ENCODE data around the gene LYPD5.
"Not testable (repeated sequence)": the region's sequence is repeated elsewhere in the genome, so short reads cannot be mapped to it uniquely, and the experiment has no call there.

LYPD5 gene

DNA sequence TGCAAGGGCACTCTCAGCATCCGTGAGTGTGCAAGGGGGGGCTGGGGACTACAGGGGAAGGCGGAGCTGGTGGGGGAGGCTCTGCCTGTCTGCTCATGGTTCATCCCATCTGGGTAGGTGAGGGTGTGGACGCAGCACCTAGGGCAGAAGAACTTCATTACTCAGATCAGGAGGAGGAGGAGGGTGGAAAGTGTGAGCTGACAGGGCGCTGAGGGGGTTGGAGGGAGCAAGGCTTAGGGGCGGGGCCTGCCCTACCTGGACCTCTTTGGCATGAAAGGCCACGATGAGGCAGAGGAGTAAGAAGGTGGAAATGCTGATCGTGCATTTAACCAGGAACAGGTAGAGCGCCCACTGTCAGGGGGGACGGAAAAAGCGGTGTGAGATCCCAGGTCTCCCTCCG is 26.0 kb downstream of the LYPD5 start:
- DNase-seq = no peak

DNA sequence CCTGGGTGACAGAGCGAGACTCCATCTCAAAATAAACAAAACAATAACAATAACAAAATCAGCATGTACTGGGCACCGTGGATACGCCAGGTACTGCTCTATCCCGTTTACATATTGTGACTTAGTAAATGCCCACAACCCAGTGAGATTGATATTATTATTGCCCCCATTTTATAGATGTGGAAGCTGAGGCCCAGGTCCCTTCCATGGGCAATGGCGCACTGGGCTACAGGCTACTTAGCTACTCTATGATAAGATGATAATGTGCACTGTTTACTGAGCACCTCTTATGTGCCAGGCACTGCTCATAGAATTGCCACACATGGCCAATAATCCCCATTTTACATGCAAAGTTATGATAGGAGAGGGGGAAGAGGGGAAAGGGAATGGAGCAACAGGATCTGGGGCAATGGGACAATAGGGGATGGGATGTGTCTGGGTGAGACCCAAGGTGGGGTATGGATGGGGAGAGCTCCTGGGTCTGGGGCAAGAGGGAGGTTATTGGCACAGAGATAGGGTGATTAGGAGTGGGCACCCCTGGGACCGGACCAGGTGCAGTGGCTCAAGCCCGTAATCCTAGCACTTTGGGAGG is 26.9 kb downstream of the LYPD5 start:
- no peak for DNase-seq

DNA sequence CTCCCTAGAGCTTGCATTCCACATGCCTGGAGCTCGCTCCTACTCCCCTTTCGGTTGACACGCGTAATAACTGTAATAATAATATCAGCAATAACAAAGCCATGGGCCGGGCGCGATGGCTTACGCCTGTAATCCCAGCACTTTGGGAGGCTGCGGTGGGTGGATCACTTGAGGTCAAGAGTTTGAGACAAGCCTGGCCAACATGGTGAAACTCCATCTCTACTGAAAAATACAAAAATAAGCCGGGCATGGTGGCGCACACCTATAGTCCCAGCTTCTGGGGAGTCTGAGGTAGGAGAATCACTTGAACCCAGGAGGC is 27.3 kb downstream of the LYPD5 start:
- DNase-seq = not testable (repeated sequence)

DNA sequence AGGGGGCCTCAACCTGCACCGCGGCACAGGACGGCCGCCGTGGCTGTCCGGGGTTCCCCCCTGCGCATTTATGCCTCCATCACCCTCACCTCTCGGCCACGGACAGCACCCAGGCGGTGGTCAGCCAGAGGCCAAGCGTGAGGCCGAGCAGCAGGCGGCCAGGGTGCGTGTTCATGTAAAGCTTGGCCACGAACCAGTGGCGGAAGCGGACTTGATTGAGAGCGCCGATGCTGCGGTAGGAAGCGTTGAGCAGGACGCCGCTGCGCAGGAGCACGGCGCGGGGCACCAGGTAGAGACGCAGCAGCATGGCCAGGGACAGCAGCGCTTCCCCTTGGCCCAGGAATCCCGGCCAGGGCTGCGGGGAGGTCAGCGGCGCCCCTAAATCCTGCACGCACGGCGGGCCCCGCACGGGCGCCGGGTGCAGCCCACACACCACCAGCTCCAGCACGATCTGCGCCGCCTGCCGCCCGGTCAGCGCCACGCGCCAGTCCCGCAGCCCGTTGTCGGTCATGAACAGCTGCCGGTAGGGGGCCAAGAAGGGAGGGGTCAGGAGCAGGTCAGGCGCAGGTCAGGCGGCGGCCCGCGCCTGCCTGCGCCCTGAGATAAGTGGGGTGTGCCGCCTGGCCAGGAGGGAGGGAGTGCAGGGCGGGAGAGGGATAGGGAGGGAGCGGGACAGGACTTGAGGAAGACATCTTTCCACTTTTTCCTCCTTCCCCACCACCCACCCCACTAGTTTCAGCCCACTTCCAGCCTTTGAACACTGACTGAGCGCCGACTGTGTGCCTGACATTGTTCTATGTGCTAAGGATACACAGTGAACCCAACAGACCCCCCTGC is 27.9 kb downstream of the LYPD5 start:
- no peak for DNase-seq

DNA sequence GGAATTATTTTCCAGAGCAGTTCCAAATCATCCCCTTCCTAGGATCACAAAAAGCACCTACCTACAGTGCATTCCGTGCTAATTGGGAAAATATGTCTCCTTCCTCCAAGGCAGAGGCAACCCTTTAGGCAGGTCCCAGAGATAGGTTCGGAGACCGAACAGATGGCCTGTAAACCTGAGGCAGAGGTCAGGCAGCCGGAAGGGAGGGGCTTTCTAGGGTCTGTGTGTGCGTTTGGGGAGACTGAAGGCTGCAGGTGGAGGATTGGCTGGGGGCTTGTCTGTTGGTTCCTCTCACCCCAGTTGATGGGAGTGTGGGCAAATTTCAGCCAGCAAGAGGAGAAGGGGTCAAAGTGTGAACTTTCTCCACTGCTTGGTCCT is 28.5 kb downstream of the LYPD5 start:
- no peak for DNase-seq

DNA sequence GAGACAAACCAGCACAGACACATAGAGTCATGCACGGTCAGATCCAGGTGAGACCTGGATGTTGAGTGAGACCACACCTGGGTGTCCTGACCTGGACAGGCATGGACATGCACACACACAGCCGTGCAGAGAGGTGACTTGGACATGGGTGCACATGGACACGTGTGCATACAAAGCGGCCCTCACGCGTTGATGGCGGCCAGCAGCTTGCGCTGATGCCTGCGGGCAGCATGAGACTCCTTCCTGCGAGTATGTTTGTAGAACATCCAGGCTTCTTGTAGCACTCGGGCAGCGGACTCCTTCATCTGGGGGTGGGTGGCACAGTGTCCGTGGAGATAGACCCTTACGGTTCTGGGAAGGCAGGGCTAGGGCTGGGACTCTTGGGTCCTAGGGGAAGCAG is 33.0 kb downstream of the LYPD5 start:
- DNase-seq = no peak

DNA sequence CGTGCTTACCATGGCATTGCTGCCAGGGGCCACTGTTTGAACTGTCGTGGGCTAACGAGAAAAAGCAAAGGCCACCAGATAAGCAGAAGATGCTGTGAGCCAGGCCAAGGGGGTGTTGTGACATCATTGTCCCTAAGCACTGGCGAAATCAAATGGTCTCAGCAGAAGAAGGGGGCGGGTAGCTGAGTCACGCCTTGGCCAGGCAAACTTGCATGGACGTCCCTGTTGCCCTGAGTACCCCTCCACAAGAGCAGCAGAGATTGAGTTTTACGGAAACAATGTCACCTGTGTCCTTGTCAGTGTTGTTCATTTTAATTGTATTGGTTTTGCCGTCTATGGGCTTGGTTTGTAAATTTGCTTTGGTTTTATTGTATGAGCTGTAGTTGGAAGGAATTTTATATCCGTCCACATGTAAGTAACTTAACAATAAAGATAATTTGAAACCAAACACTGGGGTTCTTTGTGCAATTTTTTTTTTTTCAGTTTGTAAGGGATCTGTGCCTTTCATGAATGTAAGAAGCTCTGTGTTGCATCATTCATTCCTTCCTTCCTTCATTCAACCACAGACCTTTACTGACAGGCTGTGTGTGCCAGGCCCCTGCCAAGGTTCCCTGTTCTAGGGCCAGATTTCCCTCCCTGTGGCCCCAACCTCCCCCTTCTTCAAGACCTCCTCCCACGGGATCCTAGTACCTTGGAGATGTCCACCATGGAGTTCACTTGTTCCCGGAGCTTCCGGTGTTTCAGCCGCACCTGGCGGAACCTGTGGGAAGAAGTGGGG is 33.8 kb downstream of the LYPD5 start:
- DNase-seq = no peak

DNA sequence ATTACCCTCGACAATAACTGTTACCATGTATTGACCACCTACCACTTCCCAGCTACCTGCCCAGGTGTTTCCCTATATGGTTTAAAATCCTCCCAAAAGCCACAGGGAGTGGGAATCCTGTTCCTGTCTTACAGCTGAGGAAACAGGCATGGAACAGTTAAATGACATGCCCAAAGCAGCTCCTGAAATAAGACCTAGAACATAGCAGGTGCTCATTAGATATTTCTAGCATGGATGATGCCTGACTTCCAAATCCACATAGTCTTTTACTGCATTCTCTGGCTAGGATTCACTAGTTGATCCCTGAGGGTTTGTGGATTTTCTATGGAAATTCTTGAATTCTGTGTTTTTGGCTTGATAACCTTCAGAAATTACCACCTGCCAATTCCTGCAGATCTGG is 34.4 kb downstream of the LYPD5 start:
- DNase-seq = no peak

DNA sequence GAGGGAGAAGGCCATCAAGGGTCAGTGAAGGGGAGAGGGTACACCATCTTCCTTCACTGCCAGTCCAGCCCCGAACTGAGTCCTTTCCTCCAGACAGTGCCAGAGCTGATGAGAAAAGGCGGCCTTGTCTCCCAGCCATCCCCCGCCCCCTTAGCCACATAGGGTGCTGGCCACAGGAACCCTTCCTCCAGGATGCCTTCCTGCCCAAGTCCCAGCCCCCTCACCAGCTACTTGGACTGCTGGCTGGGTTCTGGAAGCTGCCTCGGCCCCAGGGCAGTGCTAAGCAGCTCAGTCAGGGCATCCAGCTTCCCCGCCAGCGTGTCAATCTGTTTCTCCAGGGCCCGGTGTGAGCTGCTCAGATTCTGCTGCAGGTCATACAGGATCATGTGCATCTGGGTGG is 34.9 kb downstream of the LYPD5 start:
- DNase-seq = no peak

DNA sequence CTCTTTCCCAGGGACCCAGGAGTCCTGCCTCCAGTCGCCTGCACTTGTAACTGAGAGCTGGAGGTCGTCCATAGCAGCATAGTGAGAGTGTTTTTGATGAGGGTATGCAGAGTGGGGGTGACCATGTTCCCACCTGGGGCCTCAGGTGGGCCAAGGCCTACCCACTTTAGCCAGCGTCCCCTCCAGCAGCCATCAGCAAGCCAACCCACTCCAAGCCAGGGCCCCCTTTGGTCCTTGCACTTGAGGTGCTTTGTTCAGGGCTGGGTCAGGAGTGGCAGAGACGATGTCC is 35.5 kb downstream of the LYPD5 start:
- DNase-seq = no peak

DNA sequence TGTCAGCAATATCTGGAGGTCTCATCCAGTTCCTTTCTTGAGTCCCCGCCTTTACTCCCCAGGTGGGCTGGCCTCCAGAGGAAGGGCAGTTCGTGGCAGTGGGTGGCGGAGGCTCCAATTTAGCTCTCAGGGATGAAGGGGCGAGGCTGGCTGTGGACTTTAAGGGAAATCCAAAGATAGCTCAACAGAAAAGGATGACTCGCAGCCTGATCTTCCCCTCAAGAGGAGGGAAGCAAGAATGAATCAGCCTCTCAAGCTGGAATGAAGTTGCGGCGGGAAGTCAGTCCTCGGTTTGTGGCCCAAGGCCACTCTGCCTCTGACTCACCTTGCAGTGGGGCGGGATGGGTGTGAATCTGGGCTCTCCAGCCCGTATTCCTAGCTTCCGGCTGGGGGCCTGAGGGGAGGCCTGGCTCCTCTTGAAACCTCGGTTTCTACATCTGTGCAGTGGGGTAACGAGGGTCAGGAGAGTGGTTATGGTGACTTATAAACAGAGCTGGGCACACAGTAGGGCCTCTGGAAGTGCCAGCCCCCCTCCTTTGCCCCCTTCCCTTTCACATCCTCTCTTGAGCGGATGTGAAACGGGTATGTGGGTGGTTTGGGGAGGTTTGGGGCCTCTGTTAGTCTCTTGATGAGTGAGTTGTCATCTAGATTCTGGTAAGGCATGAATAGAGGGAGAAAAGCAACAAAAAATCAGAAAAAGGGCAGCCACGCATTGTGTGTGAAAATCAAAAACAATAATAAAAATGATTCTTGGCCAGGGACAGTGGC is 37.0 kb downstream of the LYPD5 start:
- no peak for DNase-seq

DNA sequence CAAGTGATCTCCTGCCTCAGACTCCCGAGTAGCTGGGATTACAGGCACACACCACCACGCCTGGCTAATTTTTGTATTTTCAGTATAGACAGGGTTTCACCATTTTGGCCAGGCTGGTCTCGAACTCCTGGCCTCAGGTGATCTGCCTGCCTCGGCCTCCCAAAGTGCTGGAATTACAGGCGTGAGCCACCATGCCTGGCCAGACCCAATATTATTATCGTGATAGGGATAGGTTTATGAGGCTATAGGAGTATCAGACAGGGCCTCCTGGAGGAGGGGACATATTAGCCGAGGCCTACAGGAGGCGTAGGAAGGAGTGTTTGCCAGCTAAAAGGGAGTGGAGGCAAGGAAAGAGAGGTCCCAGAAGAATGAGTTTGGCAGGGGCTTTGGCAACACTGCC is 37.6 kb downstream of the LYPD5 start:
- DNase-seq = not testable (repeated sequence)

DNA sequence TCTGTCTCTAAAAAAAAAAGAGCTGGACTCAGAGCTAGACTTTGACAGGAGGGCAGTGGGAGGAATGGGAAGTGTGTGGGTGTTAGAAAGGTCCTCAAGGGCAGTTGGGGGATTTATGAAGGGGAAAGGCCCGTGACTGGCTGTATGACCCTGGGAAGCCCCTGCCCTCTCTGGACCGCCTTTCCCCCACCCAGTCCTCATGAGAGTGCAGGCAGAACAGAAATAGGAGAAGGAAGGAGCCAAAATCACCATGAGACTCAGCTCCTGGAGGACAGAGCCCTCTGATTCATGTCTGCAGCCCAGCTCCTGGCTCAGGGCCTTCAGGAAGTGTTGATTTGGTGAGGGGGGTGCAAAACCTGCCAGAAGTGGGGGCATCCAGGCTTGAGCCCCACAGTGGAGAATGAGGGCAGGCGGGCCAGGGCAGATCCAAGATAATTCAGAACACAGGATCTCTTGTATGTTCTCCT is 38.7 kb downstream of the LYPD5 start:
- DNase-seq = no peak

DNA sequence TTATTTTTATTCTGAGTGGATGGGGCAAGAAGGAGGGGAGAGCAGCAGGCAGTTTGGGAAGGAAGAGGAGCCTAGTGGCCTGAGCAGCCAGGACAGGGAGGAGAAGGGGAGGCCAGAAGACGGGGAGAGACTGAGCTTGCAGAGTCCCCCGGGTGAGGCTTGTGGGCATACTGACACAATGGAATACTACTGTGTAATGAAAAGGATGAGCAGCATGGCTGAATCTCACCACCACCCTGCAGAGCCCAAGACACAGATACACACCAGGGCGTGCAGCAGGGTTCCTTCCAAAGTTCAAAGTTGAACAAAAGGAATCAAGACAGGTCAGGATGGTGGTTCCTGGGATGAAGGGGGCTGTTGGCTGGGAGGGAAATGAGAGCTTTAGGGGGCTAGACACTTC is 39.4 kb downstream of the LYPD5 start:
- no peak for DNase-seq

DNA sequence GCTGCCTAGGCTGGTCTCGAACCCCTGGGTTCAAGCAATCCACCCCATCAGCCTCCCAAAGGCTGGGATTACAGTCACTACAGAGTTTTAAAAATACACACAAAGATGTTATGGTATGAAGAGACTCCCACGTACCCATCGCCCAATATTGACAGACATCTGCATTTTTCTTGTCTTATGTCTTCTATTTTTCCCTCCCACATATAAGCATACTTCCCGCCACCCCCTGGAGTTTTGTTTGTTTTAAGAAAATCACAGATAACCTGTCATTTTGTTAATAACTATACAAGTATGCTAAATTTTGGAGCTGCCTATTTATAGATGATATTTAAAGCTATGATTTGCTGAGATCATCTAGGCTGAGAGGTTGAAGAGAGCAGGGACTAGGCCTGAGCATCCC is 41.3 kb downstream of the LYPD5 start:
- no peak for DNase-seq

DNA sequence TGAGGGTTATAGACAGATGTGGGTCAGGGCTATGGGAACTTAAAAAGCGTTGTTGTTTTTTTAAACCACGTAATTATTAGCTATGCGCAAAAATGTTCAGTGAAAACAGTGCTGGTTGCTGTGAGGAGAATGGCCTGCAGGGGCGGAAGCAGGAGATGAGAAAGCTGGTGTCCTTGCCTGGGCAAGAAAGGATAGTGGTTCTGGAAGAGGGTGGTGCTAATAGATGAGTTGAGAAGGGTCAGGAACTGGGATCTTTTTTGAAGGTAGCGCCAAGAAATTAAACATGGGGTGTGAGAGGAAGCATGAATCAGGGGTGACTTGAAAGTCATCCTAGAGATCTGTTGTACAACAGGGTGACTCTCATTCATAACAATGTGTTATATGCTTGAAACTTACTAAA is 42.7 kb downstream of the LYPD5 start:
- no peak for DNase-seq

DNA sequence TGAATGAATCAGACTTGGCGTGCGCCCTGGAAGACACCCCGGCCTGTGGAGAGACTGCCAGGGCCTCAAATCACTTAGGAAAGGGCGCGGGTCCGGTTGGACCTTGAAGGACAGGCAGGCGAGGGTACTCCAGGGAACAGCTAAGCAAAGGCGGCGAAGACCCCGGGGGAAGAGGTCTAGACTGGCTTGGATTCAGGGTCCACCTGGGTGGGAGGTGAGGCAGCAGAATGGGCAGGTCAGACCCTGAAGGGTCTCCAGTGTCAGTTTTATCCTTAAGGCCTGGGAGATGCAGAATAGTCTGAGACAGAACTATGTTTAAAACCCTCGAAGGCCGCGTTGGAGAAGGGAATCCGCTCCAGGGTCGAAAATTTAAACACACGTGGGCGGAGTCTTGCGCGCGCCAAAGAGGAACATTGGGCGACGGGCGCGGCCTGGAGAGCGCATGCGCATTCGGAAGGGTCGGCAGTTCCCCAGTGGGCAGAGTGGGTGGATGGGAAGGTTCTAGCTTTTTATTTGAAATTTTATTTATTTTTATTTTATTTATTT is 46.9 kb downstream of the LYPD5 start:
- peak; percentile 79 for DNase-seq

DNA sequence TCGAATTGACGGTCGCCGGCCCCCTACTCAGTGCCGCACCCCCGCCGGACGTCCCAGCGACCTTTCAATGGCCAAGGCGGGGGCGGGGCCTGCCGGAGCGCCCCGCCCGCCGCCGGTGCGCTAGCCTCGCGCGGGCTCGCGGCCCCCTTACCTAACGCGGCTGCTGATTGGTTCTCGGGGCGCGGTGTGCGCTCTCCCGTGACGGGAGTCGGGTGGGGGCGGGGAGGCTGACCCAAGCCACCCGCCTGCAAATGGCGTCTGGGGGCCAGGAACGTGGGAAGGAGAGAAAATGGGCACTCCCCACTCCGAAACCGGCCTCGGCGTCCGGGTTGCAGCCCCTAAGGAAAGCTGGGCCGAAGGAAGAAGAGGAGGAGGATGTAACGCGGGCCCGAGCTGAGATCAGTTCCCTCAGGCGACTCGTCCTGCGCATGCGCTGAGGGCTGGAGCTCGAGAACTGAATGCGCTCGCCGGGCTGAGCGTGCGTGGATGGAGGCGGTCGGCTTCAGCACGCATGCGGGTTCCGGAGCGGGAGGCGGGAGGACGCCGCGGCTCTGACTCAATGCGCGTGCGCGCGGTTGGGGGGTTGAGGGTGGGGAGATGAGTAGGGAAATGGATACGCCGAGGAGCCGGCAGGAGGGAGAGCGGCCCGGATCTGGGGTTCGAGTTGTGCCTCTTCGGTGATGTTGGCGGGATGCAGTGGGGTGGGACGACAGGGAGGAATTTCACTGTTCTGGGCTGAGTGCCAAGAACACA is 47.6 kb downstream of the LYPD5 start, which contains the start of gene SMG9:
Gene SMG9, minus strand, starts transcription at position 460 of the 753 bp plus-strand sequence. CDS start 4,221 bp downstream, outside the sequence.
- peak; percentile 94 for DNase-seq

DNA sequence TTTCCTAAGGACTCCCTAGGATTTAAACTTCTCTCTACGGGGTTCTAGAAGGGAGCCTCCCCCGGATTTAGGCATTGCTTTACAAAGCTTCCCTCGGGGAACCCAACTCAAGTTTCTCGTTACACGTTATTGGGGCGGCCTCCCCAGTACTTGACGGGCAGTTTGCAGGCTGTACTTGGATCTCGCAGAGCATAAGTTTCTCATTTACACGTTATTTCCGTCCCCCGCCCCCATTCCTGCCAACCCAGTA is 48.1 kb downstream of the LYPD5 start:
- no peak for DNase-seq

DNA sequence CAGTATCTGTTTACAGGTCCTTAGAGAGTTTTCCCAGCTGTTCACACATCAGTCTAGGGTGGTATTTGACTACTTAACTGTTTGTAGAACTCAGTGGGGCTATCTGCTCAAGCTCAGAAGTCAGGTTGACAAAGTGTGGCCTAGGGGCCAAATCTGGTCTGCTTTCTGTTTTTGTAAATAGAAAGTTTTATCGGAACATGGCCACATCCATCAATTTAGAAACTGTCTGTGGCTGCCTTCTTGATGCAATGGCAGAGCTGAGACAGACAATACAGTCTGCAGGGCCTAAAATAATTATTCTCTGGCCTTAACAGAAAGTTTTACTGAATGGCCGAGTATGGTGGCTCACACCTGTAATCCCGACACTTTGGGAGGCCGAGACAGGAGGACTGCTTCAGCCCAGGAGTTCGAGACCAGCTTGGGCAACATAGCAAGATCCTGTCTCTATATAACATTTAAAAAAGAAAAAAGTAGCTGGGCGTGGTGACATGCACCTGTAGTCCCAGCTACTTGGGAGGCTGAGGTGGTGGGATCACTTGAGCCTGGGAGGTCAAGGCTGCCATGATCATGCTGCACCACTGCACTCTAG is 49.9 kb downstream of the LYPD5 start:
- no peak for DNase-seq

DNA sequence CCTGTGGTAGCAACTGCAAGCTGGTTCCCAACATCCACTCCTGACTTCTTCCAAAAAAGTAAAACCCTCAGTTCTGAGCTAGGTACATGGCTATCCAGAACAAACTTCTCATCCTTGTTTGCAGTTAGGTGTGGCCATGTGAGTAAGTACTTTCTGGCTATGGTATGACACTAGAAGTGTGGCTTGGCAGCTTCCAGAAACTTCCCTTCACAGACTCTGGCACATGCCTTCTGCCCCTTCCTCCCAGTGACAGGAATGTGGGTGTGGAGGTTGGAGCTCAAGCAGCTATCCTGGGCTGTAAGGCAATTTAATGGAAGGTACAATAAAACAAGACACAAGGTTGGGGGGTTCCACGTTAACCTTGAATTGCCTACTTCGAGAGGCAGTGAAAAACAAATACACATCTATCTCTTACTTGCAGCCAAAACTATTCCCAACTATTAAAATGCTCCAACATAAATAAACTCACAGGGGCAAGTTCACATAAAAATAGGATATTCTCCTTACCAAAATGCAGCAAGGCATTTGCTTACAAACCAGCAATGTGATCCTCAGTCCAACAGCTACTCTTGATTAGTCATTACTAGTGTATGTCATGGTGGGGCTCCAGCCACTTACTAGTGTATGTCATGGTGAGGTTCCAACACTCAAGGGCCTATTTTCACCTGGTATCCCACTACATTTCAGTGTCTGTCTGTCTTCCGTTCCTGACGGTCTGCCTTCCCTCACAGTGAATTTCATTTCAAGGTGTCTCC is 50.6 kb downstream of the LYPD5 start:
- DNase-seq = no peak

DNA sequence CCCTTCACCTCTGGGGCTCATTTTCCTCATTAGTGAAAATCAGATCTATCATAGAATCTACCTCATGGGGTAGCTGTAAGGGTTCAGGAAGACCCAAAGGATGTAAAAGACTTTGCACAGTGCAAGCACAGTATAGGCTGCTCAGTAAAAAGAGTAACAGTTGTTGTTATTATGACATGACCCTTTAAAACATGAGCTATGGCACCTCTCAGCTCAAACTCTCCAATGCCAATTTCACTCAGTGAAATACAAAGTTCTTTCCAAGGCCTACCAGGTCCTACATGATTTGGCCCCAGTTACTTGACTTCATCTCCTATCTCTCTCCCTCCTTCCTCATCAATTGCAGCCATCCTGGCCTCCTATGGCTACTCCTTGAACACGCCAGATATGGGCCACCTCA is 52.3 kb downstream of the LYPD5 start:
- no peak for DNase-seq
